Testis (tissue), 2 donors: ENCODE results near the gene TGIF2.

Source experiments
- POLR2A ChIP-seq: fragments of 450-650 bp; IDR thresholded peaks from one replicate; pipeline ENCODE4 v1.6.1; 2017; ENCODE audit warnings: antibody characterized with exemption, mild to moderate bottlenecking, moderate library complexity
- TF ChIP-seq, protein P1 (sequence below), 3 experiments: fragments of 450-650 bp in 2 of 3; fragments of 200-600 bp in 1 of 3; sonication (generic) in 1 of 3; IDR thresholded peaks; one replicate each; pipeline ENCODE4 v1.5.1; 2016 to 2019; ENCODE audit warnings: antibody characterized with exemption in 3 of 3, mild to moderate bottlenecking in 2 of 3, moderate library complexity in 1 of 3

DNA sequence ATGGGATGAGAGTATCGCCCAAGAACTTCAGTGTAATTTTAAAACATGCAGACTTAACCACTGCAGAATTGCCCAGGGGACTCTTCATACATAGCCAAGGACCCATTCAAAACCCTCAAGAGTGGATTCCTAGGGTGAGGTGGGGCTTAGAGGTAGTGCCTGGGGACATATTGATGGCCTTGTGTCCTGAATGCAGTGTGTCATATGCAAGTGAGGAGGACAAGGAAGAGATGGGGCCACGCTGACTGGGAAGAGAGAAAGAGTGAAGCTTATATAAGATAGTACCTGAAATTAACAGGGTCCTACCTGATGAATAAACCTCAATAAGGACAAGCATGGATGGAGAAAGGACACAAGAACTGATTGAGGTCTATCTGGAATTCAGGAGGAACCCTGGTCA, 18.1 kb upstream of the TGIF2 start:
- TF ChIP-seq, protein P1, sequence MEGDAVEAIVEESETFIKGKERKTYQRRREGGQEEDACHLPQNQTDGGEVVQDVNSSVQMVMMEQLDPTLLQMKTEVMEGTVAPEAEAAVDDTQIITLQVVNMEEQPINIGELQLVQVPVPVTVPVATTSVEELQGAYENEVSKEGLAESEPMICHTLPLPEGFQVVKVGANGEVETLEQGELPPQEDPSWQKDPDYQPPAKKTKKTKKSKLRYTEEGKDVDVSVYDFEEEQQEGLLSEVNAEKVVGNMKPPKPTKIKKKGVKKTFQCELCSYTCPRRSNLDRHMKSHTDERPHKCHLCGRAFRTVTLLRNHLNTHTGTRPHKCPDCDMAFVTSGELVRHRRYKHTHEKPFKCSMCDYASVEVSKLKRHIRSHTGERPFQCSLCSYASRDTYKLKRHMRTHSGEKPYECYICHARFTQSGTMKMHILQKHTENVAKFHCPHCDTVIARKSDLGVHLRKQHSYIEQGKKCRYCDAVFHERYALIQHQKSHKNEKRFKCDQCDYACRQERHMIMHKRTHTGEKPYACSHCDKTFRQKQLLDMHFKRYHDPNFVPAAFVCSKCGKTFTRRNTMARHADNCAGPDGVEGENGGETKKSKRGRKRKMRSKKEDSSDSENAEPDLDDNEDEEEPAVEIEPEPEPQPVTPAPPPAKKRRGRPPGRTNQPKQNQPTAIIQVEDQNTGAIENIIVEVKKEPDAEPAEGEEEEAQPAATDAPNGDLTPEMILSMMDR (IDR thresholded peaks at IDR 0.05), result no peak
- no peak for TF ChIP-seq POLR2A
